Cardiac fibroblast (primary cell): ENCODE data around the gene CRYBA4.
"Not testable (repeated sequence)": the region's sequence is repeated elsewhere in the genome, so short reads cannot be mapped to it uniquely, and the experiment has no call there.

Experiments
- DNase-seq, 2 donors: peaks; one replicate each; pipeline versions ENCODE4 v3.0.0 to v3.0.0-alpha.2; 2010; ENCODE audit warnings: low read depth in 2 of 2
- H3K4me3 ChIP-seq, 2 donors: replicated peaks in 1 of 2; 1 replicate in 1 of 2; 2 replicates in 1 of 2; pipeline ENCODE4 v1.5.1; 2011; ENCODE audit warnings: low read depth in 2 of 2, low read length in 2 of 2, mild to moderate bottlenecking in 2 of 2, moderate library complexity in 1 of 2
- CTCF ChIP-seq: IDR thresholded peaks from one replicate; pipeline ENCODE4 v1.5.1; 2011; ENCODE audit warnings: low read depth, mild to moderate bottlenecking, low read length, inconsistent platforms

The CRYBA4 gene

GRCh38 chr22:26608129-26608528 lies 13.6 kb upstream of the CRYBA4 start:
- H3K4me3 ChIP-seq: no peak overlapping the region
- no peak for TF ChIP-seq CTCF
- DNase-seq: no peak

- no peak for TF ChIP-seq CTCF
- DNase-seq: no peak
- H3K4me3 ChIP-seq: no peak overlapping the region
Observed at GRCh38 chr22:26609287-26609686, 12.5 kb upstream of the CRYBA4 start.

- H3K4me3 ChIP-seq: no peak overlapping the region
- DNase-seq: peak; percentile 86 to 95
- no peak for TF ChIP-seq CTCF
Observed at GRCh38 chr22:26610072-26610958, 11.4 kb upstream of the CRYBA4 start.

- peak in 1 of 2 donors; percentile 57 for DNase-seq
- TF ChIP-seq CTCF: no peak
- H3K4me3 ChIP-seq: no peak overlapping the region
Observed at GRCh38 chr22:26610996-26611395, 10.8 kb upstream of the CRYBA4 start.

- no peak for TF ChIP-seq CTCF
- no peak for DNase-seq
Observed at GRCh38 chr22:26612652-26613051, 9.1 kb upstream of the CRYBA4 start.

GRCh38 chr22:26613753-26614152 lies 8.0 kb upstream of the CRYBA4 start:
- DNase-seq, H3K4me3 ChIP-seq: not testable (repeated sequence)

More at GRCh38 chr22:26612652-26613051, 9.1 kb upstream of the CRYBA4 start:
- H3K4me3 ChIP-seq: no peak overlapping the region

- no peak for TF ChIP-seq CTCF
- no peak overlapping the region for H3K4me3 ChIP-seq
- no peak for DNase-seq
Observed at GRCh38 chr22:26614322-26614721, 7.4 kb upstream of the CRYBA4 start.
